NCI-H2107 treated with DMSO at 0.1 percent for 48 hours (cell line): ENCODE results near the gene PATL1.
"Not testable (repeated sequence)": the region's sequence is repeated elsewhere in the genome, so short reads cannot be mapped to it uniquely, and the experiment has no call there.

ENCODE experiments used
- DNase-seq: peaks from one replicate; lab custom pipeline; 2025; ENCODE audit not compliant: unreplicated experiment; lab: John Stamatoyannopoulos, UW

The PATL1 gene

DNA sequence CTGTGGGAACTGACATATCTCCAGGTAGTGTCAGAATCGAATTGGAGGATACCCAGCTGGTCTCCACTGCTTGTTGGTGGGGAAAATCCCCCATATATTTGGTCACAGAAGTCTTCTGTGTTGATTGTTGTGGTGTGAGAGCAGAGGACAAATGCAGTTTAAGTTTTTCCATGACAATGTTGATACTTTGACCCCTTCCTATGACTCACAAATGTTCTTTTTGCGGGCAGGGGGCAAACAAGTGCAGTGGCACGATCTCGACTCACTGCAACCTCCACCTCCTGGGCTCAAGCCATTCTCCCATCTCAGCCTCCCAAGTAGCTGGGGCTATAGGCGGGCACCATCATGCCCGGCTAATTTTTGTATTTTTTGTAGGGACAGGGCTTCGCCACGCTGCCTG lies 7.4 kb upstream of the PATL1 start:
- no peak for DNase-seq

DNA sequence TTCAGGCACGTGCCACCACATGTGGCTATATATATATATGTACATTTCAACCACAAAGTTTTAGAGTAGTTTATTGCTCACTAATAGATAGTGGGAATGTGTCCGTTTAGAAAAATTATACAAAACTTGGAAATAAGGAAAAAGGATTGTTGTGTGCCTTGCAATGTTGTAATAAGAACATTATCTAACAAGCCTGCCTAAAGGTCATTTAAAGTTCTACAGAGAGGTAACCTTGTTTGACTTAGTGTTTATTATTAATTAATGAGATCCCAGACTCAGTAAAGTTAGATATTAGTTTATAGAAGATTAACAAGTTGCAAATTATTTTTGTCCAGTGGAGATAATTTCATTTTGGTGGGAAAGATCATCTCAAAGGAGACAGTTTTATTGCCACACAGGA lies 5.5 kb upstream of the PATL1 start:
- no peak for DNase-seq

DNA sequence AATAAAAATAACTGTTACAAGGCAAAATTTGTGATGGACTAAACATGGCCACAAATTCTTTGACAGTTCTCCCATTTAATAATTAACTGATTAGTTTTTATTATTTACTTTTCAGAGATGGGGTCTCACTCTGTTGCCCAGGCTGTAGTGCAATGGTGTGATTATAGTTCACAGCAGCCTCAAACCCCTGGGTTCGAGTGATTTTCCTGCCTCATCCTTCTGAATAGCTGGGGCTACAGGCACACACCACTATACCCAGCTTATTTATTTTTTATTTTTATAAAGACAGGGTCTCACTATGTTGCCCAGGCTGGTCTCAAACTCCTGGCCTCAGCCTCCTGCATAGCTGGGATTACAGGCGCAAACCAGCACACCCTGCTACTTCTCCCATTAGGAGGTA lies 4.5 kb upstream of the PATL1 start:
- no peak for DNase-seq

DNA sequence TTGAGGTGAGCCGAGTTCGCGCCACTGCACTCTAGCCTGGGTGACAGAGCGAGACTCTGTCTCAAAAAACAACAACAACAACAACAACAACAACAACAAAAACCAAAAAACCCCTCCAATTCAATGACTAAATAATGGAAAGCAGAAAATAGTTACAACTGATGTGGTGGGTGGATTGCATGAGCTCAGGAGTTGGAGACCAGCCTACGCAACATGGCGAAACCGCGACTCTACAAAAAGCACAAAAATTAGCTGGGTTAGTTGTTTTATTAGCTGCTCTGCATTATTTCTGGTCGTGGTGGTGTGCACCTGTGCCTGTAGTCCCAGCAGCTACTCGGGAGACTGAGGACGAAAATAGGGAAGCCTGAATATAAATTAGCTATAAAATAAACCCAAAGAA lies 2.6 kb upstream of the PATL1 start:
- no peak for DNase-seq

DNA sequence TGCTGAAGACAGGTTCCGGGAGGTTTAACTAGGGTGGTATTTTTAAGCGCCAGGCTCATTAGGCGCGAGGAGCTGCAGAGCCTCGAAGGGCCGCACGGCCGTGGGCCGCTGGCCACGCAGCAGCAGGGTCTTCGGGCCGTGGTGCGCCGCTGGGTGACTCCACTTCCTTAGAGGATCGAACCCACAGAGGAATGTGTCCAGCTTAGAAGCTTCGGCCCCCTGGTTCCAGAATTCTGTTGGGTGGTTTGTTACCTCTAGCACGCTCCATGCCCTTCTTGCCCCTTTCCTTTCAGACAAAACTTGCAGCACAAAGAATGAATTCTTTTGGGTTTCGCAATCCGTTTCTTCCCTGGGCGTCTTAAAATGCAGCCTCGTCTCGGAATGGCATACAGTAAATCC lies 773 bp upstream of the PATL1 start:
- no peak for DNase-seq

DNA sequence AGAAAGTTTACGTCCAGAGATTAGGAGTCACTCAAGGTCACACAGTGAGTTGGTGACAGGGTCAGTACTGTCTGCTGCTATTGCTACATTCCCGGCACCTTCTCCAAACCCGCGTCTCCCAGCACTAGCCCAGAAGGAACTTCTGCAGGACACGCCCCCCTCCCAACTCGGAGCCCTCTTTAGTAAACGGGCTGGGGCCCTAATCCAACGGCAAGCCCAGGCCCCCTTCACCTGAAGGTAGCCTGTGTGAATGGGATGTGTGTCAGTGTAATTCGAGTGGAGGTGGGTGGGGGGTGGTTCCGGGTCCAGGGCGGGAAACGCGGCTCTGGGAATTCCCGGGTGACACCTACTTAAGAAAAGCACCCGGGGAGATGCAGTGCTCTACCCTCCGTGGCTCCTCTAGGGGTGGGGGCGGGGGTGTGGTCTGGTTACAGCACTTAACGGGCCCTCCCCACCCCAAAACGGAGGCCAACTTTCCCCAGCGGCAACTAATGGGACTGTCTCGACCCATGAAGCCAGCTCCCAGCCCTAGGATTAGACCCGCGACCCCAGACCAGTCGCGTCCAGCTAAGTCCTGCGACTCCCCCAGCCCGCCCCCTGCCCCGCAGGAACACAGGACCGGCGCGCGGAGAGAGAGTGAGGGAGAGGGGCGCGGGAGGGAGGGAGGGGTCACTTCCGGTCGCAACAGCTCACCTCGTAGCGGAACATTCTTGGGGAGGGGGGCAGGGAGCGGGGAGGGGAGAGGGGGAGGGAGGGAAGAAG lies 468 bp downstream of the PATL1 start:
- no peak for DNase-seq

DNA sequence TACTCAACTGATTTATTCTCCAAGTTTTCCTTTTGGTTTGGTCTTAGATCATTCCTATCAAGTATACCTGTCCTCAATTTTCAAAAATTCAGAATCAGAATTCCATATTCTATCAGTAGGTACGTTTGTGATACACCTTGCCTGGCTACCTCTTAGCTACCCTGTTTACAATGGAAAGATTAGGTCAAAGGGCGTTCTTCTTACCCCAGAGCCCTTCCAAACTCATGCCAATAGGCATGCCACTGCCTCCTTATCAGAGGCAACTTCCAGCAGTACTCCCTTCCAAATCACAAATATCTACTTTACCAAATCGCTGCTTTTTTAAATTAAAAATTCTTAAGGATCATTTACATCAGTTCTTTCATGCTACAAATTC lies 1.0 kb downstream of the PATL1 start:
- DNase-seq, result no peak

DNA sequence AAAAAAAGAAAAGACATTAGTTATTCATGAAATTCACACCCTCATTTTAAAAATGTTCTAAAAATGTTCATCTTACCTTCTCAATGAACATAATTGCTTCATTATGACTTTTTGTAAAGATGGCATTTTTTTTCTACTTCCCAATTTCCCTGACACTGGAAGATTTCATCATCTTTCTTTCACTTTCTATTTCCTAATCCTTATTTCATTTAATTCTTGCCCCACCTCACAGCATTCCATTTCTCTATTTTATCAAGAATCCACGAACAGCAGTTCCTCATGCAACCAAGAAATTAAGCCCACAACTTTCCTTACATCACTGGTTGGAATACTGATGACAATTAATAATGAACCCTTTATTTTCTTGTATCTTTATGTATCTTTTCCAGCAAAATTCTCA lies 1.9 kb downstream of the PATL1 start:
- DNase-seq, result no peak

DNA sequence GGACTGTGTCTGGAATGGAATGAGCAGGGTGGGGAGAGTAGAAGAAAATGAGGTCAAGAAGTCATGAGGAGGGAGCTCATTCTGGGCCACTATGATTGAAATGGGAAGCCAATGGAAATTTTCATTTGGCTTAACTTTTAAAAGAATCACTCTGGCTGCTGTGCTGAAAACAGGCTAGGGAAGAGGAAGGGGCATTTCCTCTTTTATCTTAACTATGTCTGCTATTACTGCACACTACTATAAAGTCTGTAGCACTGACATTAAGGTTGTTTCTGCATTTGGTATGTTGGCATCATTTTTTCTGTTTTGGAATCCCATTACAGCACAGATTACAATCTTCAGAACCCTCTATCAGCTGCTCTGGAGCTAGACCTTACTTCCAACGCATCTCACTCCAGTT lies 8.2 kb downstream of the PATL1 start:
- DNase-seq, result no peak

DNA sequence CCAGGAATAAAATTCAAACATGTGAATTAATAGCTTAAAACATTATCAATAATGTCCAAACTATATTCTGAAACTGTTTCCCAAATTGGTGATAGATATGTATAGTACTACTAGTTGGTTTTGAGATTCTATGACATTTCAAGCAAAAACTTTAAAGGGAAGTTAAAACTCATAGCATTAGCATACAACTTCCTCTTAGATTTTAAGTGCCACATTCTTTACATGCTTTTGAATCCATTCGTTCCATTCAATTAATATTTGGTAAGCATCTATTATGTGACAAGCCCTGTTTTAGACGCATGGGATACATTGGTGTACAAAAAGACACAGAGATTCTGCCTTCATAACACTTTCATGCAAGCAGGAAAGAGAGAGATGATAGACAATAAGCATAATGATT lies 8.9 kb downstream of the PATL1 start:
- DNase-seq, result no peak

DNA sequence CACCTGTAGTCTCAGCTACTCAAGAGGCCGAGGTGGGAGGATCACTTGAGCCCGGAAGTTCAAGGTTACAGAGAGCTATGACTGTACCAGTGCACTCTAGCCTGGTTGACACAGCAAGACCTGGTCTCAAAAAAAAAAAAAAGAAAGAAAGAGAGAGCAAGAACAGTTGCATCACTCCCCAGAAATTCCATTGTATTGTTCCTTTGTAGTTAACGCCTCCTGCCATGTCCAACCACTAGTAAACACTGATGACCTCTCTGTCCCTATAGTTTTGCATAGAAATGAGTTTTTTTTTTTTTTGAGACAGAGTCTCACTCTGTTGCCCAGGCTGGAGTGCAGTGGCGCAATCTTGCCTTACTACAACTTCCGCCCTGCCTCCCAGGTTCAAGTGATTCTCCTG lies 10.8 kb downstream of the PATL1 start:
- no peak for DNase-seq

DNA sequence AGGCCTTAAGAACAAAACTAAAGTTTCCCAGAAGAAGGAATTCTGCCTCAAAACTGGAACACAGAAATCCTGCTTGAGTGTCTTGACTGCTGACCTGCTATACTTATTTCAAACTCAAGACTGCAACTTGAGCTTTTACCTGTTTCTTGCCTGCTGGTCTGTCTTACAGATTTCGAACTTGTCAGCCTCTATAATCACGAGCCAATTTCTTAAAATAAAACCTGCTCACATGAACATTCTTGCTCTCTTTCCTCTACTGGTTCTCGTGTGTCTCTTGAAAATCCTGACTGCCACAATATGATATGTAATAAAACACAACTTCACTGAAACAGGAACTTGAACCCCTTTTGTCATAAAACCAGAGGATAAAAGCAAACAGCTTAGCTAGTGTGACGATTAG lies 13.9 kb downstream of the PATL1 start:
- DNase-seq, result no peak

DNA sequence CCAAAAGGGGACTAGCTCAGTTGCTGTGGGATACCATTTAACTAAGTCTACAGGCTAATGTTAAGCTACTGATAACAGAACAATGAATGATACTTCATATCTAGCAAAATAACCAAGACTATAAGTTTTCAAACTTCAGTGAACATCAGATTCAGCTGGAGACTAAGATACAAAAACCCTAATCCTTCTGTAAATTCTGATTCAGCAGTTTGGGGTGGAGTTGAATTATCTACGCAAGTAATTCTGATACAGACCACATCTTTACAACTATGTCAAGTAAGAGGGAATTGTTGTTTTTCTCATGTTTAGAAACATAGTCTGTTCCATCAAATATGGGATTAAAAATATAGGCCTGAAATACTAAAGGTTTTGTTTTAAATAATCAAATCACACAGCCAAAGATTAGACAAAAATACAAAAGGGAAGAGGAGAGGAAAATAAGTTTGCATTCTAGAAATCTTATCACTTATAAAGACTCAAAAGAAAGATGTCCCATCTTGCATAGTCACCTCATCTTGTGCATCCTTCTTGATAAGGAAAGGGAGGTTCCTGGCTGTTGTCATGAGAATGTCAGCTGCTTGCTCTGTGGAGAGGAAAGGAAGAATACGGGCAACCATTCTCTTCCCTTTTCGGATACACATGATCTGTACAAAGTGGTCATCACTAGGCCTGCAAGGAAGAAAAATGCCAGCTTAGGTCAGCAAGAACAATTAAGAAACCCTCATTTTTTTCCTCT lies 21.4 kb downstream of the PATL1 start:
- DNase-seq, result no peak

DNA sequence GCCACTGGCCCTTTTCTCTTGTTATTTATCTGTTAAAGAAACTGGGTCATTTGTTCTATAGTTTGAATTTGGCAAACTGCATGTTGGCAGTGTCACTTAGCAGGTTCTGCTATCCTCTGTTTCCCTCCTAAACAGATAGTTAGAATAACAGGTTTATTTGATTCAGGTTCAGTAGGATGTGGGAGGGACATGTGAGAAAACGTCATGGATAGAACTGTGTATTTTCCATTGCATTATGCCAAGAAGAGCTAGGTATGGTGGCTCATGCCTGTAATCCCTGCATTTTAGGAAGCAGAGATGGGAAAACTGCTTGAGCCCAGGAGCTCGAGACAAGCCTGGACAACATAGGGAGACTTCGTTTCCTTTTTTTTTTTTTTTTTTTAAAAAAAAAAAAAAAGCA lies 24.3 kb downstream of the PATL1 start:
- no peak for DNase-seq

DNA sequence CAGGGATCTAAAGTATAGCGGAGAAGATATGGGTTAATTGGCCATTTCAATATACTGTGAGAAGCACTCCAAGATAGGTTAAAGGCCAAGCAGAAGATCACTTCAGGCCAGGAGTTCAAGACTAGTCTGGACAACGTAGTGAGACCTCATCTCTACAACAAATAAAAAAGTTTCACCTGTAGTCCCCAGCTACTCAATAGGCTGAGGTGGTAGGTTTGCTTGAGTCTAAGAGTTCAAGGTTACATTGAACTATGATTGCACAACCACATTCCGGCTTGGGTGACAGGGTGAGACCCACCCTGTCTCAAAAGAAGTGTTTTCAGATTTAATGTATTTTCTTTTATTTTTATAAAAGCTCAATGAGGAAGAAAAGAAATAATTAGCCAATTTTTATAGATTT lies 25.4 kb downstream of the PATL1 start:
- DNase-seq, result no peak

DNA sequence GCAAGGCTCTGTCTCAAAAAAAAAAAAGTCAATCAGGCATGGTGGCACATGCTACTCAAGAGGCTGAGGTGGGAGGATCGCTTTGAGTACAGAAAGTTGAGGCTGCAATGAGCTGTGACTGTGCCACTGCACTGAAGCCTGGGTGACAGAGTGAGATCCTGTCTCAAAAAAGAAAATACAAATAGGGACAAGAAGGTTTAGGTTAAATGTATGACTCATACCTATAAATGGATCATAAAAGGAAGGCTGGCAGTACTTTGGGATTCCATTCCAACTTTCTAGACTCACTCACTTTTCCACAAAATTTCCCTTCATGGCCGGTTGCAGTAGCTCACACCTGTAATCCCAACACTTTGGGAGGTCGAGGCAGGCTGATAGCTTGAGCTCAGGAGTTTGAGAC lies 27.7 kb downstream of the PATL1 start:
- no peak for DNase-seq

DNA sequence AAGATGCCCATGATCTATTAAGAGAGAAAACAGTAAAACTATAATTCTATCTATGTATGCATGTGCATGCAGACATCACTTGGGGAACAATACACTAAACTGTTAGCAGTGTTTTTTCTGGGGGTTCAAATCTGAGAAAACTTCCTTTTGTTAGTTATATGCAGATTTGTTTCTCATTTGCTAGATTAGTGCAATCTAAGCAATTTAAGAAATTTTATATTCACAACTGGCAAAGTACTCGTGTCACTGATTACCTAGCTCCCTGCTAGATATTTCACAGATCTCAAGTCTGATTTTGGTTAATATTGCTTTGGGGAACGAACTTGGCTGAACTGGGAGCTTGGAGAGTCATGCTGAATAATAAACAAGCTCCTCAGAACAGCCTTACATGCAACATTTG lies 38.3 kb downstream of the PATL1 start:
- no peak for DNase-seq

DNA sequence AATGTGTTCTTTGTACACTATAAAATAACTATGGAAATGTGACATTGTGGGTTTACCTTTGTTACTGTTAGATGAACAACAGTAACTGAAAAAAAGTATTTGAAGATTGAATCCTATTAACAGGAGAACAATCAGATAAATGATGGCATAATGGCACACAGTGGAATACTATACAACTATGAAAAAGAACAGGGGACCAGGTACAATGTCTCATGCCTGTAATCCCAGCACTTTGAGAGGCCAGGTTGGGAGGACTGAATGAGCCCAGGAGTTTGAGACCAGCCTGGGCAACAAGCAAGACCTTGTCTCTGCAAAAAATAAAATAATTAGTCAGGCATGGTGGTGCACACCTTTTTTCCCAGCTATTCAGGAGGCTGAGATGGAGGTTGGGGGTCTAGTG lies 38.8 kb downstream of the PATL1 start:
- no peak for DNase-seq

DNA sequence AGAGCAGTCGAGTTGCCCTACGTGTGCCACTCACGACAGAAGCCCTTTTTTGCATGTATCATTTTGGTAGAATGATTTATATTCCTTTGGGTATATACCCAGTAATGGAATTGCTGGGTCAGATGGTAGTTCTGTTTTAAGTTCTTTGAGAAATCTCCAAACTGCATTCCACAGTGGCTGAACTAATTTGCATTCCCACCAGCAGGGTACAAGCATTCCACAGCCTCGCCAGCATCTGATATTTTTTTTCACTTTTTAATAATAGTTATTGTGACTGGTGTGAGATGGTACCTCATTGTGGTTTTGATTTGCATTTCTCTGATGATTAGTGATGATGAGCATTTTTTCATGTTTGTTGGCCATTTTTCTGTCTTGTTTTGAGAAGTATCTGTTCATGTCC lies 41.9 kb downstream of the PATL1 start:
- DNase-seq, result not testable (repeated sequence)

DNA sequence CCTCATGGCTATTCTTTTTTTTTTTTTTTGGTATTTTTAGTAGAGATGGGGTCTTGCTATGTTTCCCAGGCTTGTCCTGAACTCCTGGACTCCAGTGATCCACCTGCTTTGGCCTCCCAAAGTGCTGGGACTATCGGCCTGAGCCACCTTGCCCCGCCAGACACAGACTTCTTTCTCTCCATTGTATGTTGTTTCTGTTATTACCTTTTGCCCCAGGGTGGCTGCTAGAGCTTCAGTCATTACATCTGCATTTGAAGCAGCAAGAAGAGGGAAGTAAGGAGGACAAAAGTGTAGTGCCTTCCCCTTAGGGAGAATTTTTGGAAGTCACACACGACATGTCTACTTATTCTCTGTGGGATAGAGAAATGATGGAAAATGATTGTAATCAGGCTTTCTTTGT lies 43.1 kb downstream of the PATL1 start:
- no peak for DNase-seq

DNA sequence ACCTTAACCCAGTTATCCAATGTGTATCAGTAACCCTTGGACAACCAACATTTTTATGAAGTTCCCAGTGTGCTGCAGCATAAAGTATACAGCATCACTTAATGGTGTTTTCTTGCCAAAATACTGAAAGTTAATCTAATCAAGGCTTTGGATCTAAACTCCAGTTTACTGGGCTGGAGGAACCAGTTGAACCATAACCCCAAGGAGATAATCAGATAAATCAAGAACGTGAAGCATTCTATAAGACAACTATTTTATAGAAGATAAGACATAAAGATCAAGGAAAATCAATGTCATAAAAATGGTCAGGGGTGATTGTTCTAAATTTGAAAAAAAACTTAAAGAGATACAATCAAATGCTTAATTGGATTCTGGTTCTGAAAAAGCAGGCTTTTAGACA lies 51.0 kb downstream of the PATL1 start:
- no peak for DNase-seq

DNA sequence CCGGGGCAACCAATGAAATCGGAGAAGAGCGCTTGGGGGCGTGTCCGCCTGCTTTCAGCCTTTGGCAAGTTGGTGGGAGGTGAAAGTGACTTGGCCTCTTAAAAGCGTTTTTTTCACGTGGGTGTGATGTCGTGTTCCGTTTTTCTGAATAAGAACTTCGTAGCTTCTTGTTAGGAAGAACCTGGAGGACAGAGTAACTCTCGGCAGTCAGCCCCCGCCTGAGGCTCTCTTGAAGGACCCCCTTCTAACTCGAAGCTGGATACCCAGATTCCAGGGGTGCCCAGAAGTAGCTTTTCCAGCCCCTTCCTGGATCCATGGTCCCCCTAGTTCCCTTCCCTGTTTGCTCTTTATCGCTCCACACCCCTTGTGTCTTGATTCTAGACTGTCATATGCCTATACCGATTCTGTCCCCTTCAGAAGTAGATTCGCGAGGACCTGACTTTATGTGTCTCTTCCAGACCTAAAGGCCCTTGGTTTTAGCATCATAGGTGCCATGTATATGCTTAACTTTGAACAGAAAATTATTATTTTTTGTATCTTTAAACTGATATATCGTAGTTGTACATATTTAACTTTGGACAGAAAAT lies 52.3 kb downstream of the PATL1 start:
- DNase-seq, result peak; percentile 71
